HEK293 (cell line): ENCODE results near the gene RPRD1A.

Source experiments
- CTCF ChIA-PET: fragments of 350-600 bp; formaldehyde crosslinking; extraction: SDS; loops from one replicate; lab custom pipeline; 2021; ENCODE audit warnings: antibody characterized with exemption; lab: Yijun Ruan, JAX
- POLR2A ChIA-PET: fragments of 300-600 bp; formaldehyde crosslinking; extraction: SDS; loops from one replicate; lab custom pipeline; 2020; ENCODE audit warnings: antibody characterized with exemption, inconsistent platforms; lab: Yijun Ruan, JAX
- H3K27ac ChIP-seq: fragments of 200-500 bp; sonication (Bioruptor generic); 2 replicates; pipeline ENCODE4 v1.5.1; 2014; ENCODE audit warnings: low read depth, low read length, control low read depth, inconsistent platforms; ENCODE audit errors: extremely low read depth
- H3K36me3 ChIP-seq, 2 experiments: fragments of 200-500 bp in 1 of 2; sonication (Bioruptor generic) in 1 of 2; 1 replicate in 1 of 2; 2 replicates in 1 of 2; pipeline ENCODE4 v1.5.1; 2014 to 2017; ENCODE audit warnings: inconsistent platforms in 2 of 2, low read length in 2 of 2; ENCODE audit not compliant: control insufficient read depth in 2 of 2, insufficient read depth in 1 of 2
- H3K4me1 ChIP-seq: fragments of 200-500 bp; sonication (Bioruptor generic); 2 replicates; pipeline ENCODE4 v1.5.1; 2014; ENCODE audit warnings: mild to moderate bottlenecking, low read length, inconsistent platforms; ENCODE audit not compliant: control insufficient read depth, insufficient read depth
- H3K4me3 ChIP-seq: 2 replicates; pipeline ENCODE4 v1.5.1; 2011; ENCODE audit warnings: low read depth, mild to moderate bottlenecking, control low read depth, low read length, moderate library complexity
- H3K9me3 ChIP-seq: fragments of 200-500 bp; sonication (Bioruptor generic); 2 replicates; pipeline ENCODE4 v1.5.1; 2014; ENCODE audit warnings: low read depth, low read length, inconsistent platforms; ENCODE audit not compliant: control insufficient read depth, insufficient read depth
- BCL6B ChIP-seq: fragments of 450-650 bp; formaldehyde crosslinking; IDR thresholded peaks from 2 replicates; pipeline ENCODE4 v1.5.1; 2017; ENCODE audit warnings: missing biosample characterization, missing genetic modification characterization
- IKZF3 ChIP-seq: fragments of 450-650 bp; IDR thresholded peaks from 2 replicates; pipeline ENCODE4 v1.5.0; 2018; ENCODE audit warnings: missing biosample characterization, mild to moderate bottlenecking, missing genetic modification characterization, moderate library complexity
- KLF7 ChIP-seq: fragments of 450-650 bp; formaldehyde crosslinking; IDR thresholded peaks from 2 replicates; pipeline ENCODE4 v1.5.1; 2016; ENCODE audit warnings: missing biosample characterization, missing genetic modification characterization, borderline replicate concordance
- REPIN1 ChIP-seq: fragments of 450-650 bp; formaldehyde crosslinking; IDR thresholded peaks from 2 replicates; pipeline ENCODE4 v1.5.1; 2017; ENCODE audit warnings: missing biosample characterization, missing genetic modification characterization, low read depth
- TRIM28 ChIP-seq: IDR thresholded peaks from 2 replicates; pipeline ENCODE4 v1.6.1; 2011; ENCODE audit warnings: low read length, control low read depth, borderline replicate concordance
- WT1 ChIP-seq: fragments of 450-650 bp; formaldehyde crosslinking; IDR thresholded peaks from 2 replicates; pipeline ENCODE4 v1.5.1; 2016; ENCODE audit warnings: missing biosample characterization, missing genetic modification characterization
- ZBTB1 ChIP-seq: fragments of 450-650 bp; formaldehyde crosslinking; IDR thresholded peaks from 2 replicates; pipeline ENCODE4 v1.5.1; 2016; ENCODE audit warnings: missing biosample characterization, missing genetic modification characterization
- ZBTB11 ChIP-seq: fragments of 450-650 bp; formaldehyde crosslinking; conservative IDR thresholded peaks from 2 replicates; pipeline ENCODE4 v1.5.1; 2016; ENCODE audit warnings: low read depth, missing biosample characterization, missing genetic modification characterization
- ZEB2 ChIP-seq: fragments of 450-650 bp; formaldehyde crosslinking; IDR thresholded peaks from 2 replicates; pipeline ENCODE4 v1.5.1; 2016; ENCODE audit warnings: missing biosample characterization, missing genetic modification characterization
- ZFP37 ChIP-seq: fragments of 450-650 bp; formaldehyde crosslinking; IDR thresholded peaks from 2 replicates; pipeline ENCODE4 v1.5.1; 2016; ENCODE audit warnings: missing biosample characterization, missing genetic modification characterization
- ZNF10 ChIP-seq: fragments of 450-650 bp; formaldehyde crosslinking; IDR thresholded peaks from 2 replicates; pipeline ENCODE4 v1.5.1; 2017; ENCODE audit warnings: missing biosample characterization, missing genetic modification characterization
- ZNF112 ChIP-seq: fragments of 450-650 bp; formaldehyde crosslinking; IDR thresholded peaks from 2 replicates; pipeline ENCODE4 v1.5.0; 2017; ENCODE audit warnings: missing biosample characterization, missing genetic modification characterization
- ZNF114 ChIP-seq: fragments of 450-650 bp; formaldehyde crosslinking; IDR thresholded peaks from 2 replicates; pipeline ENCODE4 v1.5.0; 2017; ENCODE audit warnings: missing biosample characterization, missing genetic modification characterization
- ZNF214 ChIP-seq: fragments of 450-650 bp; formaldehyde crosslinking; IDR thresholded peaks from 2 replicates; pipeline ENCODE4 v1.5.1; 2017; ENCODE audit warnings: missing biosample characterization, mild to moderate bottlenecking, missing genetic modification characterization, borderline replicate concordance
- ZNF24 ChIP-seq: fragments of 450-650 bp; formaldehyde crosslinking; IDR thresholded peaks from 2 replicates; pipeline ENCODE4 v1.5.1; 2016; ENCODE audit warnings: missing biosample characterization, missing genetic modification characterization
- ZNF26 ChIP-seq: fragments of 450-650 bp; formaldehyde crosslinking; IDR thresholded peaks from 2 replicates; pipeline ENCODE4 v1.5.1; 2016; ENCODE audit warnings: missing biosample characterization, missing genetic modification characterization
- ZNF335 ChIP-seq: fragments of 450-650 bp; formaldehyde crosslinking; conservative IDR thresholded peaks from 2 replicates; pipeline ENCODE4 v1.5.1; 2016; ENCODE audit warnings: missing biosample characterization, missing genetic modification characterization
- ZNF37A ChIP-seq: fragments of 450-650 bp; IDR thresholded peaks from 2 replicates; pipeline ENCODE4 v1.5.1; 2018; ENCODE audit warnings: missing biosample characterization, missing genetic modification characterization
- ZNF426 ChIP-seq: fragments of 450-650 bp; formaldehyde crosslinking; IDR thresholded peaks from 2 replicates; pipeline ENCODE4 v1.5.1; 2017; ENCODE audit warnings: missing biosample characterization, missing genetic modification characterization, mild to moderate bottlenecking, inconsistent platforms, moderate library complexity
- ZNF48 ChIP-seq: fragments of 450-650 bp; formaldehyde crosslinking; IDR thresholded peaks from 2 replicates; pipeline ENCODE4 v1.5.1; 2016; ENCODE audit warnings: missing biosample characterization, missing genetic modification characterization
- ZNF488 ChIP-seq: fragments of 450-650 bp; formaldehyde crosslinking; IDR thresholded peaks from 2 replicates; pipeline ENCODE4 v1.5.1; 2016; ENCODE audit warnings: missing biosample characterization, missing genetic modification characterization
- ZNF555 ChIP-seq: fragments of 450-650 bp; formaldehyde crosslinking; conservative IDR thresholded peaks from 2 replicates; pipeline ENCODE4 v1.5.1; 2017; ENCODE audit warnings: missing biosample characterization, mild to moderate bottlenecking, missing genetic modification characterization, inconsistent platforms
- ZNF558 ChIP-seq: fragments of 450-650 bp; formaldehyde crosslinking; IDR thresholded peaks from 2 replicates; pipeline ENCODE4 v1.5.1; 2016; ENCODE audit warnings: missing biosample characterization, missing genetic modification characterization
- ZNF580 ChIP-seq: fragments of 450-650 bp; formaldehyde crosslinking; IDR thresholded peaks from 2 replicates; pipeline ENCODE4 v1.5.1; 2016; ENCODE audit warnings: missing biosample characterization, missing genetic modification characterization
- ZNF624 ChIP-seq: fragments of 450-650 bp; formaldehyde crosslinking; IDR thresholded peaks from 2 replicates; pipeline ENCODE4 v1.5.1; 2017; ENCODE audit warnings: missing biosample characterization, missing genetic modification characterization
- ZNF658 ChIP-seq: fragments of 450-650 bp; formaldehyde crosslinking; IDR thresholded peaks from 2 replicates; pipeline ENCODE4; 2016; ENCODE audit warnings: missing biosample characterization, missing genetic modification characterization
- ZNF692 ChIP-seq: fragments of 450-650 bp; formaldehyde crosslinking; IDR thresholded peaks from 2 replicates; pipeline ENCODE4 v1.5.1; 2016; ENCODE audit warnings: missing biosample characterization, missing genetic modification characterization
- ZNF707 ChIP-seq: fragments of 450-650 bp; formaldehyde crosslinking; IDR thresholded peaks from 2 replicates; pipeline ENCODE4 v1.5.1; 2016; ENCODE audit warnings: missing biosample characterization, missing genetic modification characterization

RPRD1A gene

GRCh38 chr18:36017232-36017631, 50.1 kb downstream of the RPRD1A start (continued):
- TF ChIP-seq ZNF26 (tag by site-specific recombination) (no peak), ZNF335 (tag by site-specific recombination) (no peak), ZNF10 (tag by site-specific recombination) (no peak), ZNF214 (no peak), ZNF624 (no peak), ZNF580 (no peak), ZFP37 (tag by site-specific recombination) (no peak), REPIN1 (no peak), ZNF555 (tag by site-specific recombination) (no peak), ZNF426 (tag by site-specific recombination) (no peak)

GRCh38 chr18:36015629-36016028, 51.7 kb downstream of the RPRD1A start:
- H3K4me1 ChIP-seq, result no peaks in the 10 kb centered on the region

GRCh38 chr18:36012891-36013290, 54.5 kb downstream of the RPRD1A start:
- ChIA-PET CTCF (interaction anchor here (2.3 kb wide), 1 partner anchor 271 kb away, joined by 10 read pairs; no protein-coding TSS in a partner anchor), POLR2A (no interaction called here)
- no peak overlapping the region for H3K27ac ChIP-seq
- no peak overlapping the region for H3K4me3 ChIP-seq
- H3K4me1 ChIP-seq, result no peaks in the 10 kb centered on the region
- H3K36me3 ChIP-seq, result no peaks in the 10 kb centered on the region
- H3K9me3 ChIP-seq, result no peaks in the 10 kb centered on the region
- TF ChIP-seq ZNF48 (tag by site-specific recombination), result no peak
- TF ChIP-seq ZNF112 (tag by site-specific recombination), result no peak
- no peak for TF ChIP-seq ZNF658
- TF ChIP-seq KLF7, result no peak
- TF ChIP-seq IKZF3 (tag by site-specific recombination), result no peak
- TF ChIP-seq ZNF692 (tag by site-specific recombination), result no peak
- no peak for TF ChIP-seq ZBTB11 (tag by site-specific recombination)
- no peak for TF ChIP-seq ZNF707 (tag by site-specific recombination)
- no peak for TF ChIP-seq ZNF488
- TF ChIP-seq ZEB2 (tag by site-specific recombination), result no peak

More at GRCh38 chr18:36015629-36016028, 51.7 kb downstream of the RPRD1A start:
- POLR2A ChIA-PET, result no interaction called here
- Histone ChIP-seq H3K9me3 (no peaks in the 10 kb centered on the region), H3K27ac (no peak overlapping the region), H3K36me3 (peaks cover 0 to 6% of the 10 kb centered on the region in 2 experiments; a peak in 1 of 3 replicates), H3K4me3 (no peak overlapping the region)
- TF ChIP-seq BCL6B (tag by site-specific recombination), result no peak
- TF ChIP-seq ZBTB1 (tag by site-specific recombination), result no peak
- TF ChIP-seq WT1 (tag by site-specific recombination), result no peak
- no peak for TF ChIP-seq ZNF114 (tag by site-specific recombination)
- no peak for TF ChIP-seq ZNF558 (tag by site-specific recombination)
- TF ChIP-seq TRIM28, result no peak
- TF ChIP-seq ZNF37A (tag by site-specific recombination), result no peak
- no peak for TF ChIP-seq ZNF24
- CTCF ChIA-PET, result no interaction called here
